ENCODE results near the gene TAL2. TPM values are rescaled to one million over a fixed set of nuclear protein-coding genes. Genes with fewer than 3 reads are reported as not detected.

TAL2 gene
- not detected for total RNA-seq

- Histone ChIP-seq H3K36me3 (no peaks in the 10 kb centered on the region), H3K27me3 (no peaks in the 10 kb centered on the region), H3K4me1 (no peaks in the 10 kb centered on the region), H3K9ac (ENCODE audit: low read depth in 2 of 2, low read length in 2 of 2) (no peak within 1 kb of the TSS), H3K9me3 (no peaks in the 10 kb centered on the region), H3K27ac (no peak within 1 kb of the TSS), H3K4me3 (no peak within 1 kb of the TSS)
- TF ChIP-seq, protein P1, sequence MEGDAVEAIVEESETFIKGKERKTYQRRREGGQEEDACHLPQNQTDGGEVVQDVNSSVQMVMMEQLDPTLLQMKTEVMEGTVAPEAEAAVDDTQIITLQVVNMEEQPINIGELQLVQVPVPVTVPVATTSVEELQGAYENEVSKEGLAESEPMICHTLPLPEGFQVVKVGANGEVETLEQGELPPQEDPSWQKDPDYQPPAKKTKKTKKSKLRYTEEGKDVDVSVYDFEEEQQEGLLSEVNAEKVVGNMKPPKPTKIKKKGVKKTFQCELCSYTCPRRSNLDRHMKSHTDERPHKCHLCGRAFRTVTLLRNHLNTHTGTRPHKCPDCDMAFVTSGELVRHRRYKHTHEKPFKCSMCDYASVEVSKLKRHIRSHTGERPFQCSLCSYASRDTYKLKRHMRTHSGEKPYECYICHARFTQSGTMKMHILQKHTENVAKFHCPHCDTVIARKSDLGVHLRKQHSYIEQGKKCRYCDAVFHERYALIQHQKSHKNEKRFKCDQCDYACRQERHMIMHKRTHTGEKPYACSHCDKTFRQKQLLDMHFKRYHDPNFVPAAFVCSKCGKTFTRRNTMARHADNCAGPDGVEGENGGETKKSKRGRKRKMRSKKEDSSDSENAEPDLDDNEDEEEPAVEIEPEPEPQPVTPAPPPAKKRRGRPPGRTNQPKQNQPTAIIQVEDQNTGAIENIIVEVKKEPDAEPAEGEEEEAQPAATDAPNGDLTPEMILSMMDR (IDR thresholded peaks at IDR 0.05) = no peak
- DNase-seq = no peak
- intact Hi-C loops (cut with DNase I) = no loop called here
Measured at GRCh38 chr9:105662184-105663104, at the start of gene TAL2. TSS of gene TAL2 (plus strand) at chr9:105662457. CDS start at chr9:105662497, 40 bp downstream.

- H3K36me3 ChIP-seq = no peaks in the 10 kb centered on the region
- no peaks in the 10 kb centered on the region for H3K4me1 ChIP-seq
- H3K4me3 ChIP-seq = no peak overlapping the region
- TF ChIP-seq, protein P1 (IDR thresholded peaks at IDR 0.05) = no peak
- H3K27me3 ChIP-seq = no peaks in the 10 kb centered on the region
- no peaks in the 10 kb centered on the region for H3K9me3 ChIP-seq
- H3K27ac ChIP-seq = no peak overlapping the region
- H3K9ac ChIP-seq (ENCODE audit: low read depth in 2 of 2, low read length in 2 of 2) = no peak overlapping the region
- no peak for DNase-seq
- intact Hi-C loops (cut with DNase I) = no loop called here
Measured at GRCh38 chr9:105621001-105621400, 41.3 kb upstream of the TAL2 start.

DNA sequence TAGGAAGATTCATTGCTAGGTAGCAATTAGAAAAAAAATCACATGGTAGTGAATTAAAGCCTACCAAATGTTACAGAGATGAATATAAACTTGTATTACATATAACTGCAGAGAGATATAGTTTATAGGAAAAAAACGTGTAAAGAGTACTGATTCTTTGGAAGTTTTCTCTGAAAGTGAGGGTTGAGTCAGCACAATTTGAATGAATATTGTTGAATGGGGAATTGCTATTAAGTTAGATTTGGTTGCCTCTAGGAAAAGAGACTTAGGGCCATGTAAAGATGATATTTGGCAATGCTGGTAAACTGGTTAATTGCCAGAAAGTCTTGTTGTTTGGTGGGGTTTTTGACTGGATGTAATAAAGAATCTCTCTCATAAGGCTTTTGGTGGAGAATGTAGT, 37.2 kb upstream of the TAL2 start:
- Histone ChIP-seq H3K4me3 (no peak overlapping the region), H3K27me3 (no peaks in the 10 kb centered on the region), H3K9me3 (no peaks in the 10 kb centered on the region), H3K27ac (no peak overlapping the region), H3K4me1 (no peaks in the 10 kb centered on the region), H3K9ac (ENCODE audit: low read depth in 2 of 2, low read length in 2 of 2) (no peak overlapping the region), H3K36me3 (no peaks in the 10 kb centered on the region)
- DNase-seq = no peak
- TF ChIP-seq, protein P1 (IDR thresholded peaks at IDR 0.05) = no peak
- intact Hi-C loops (cut with DNase I) = no loop called here

GRCh38 chr9:105632807-105633206, 29.4 kb upstream of the TAL2 start:
- Histone ChIP-seq H3K27me3 (no peaks in the 10 kb centered on the region), H3K4me1 (no peaks in the 10 kb centered on the region), H3K4me3 (no peak overlapping the region), H3K9ac (ENCODE audit: low read depth in 2 of 2, low read length in 2 of 2) (no peak overlapping the region), H3K9me3 (no peaks in the 10 kb centered on the region), H3K36me3 (no peaks in the 10 kb centered on the region), H3K27ac (no peak overlapping the region)
- intact Hi-C loops (cut with DNase I) = no loop called here
- DNase-seq = no peak
- TF ChIP-seq, protein P1 (IDR thresholded peaks at IDR 0.05) = no peak

- no peak overlapping the region for H3K27ac ChIP-seq
- H3K4me3 ChIP-seq = no peak overlapping the region
- intact Hi-C loops (cut with DNase I) = no loop called here
- DNase-seq = no peak
- no peak overlapping the region for H3K9ac ChIP-seq (ENCODE audit: low read depth in 2 of 2, low read length in 2 of 2)
- no peaks in the 10 kb centered on the region for H3K36me3 ChIP-seq
- H3K9me3 ChIP-seq = no peaks in the 10 kb centered on the region
- no peaks in the 10 kb centered on the region for H3K27me3 ChIP-seq
- H3K4me1 ChIP-seq = no peaks in the 10 kb centered on the region
- TF ChIP-seq, protein P1 (IDR thresholded peaks at IDR 0.05) = no peak
Measured at GRCh38 chr9:105633411-105633810, 28.8 kb upstream of the TAL2 start.
